ENCODE results near the gene SLC10A6.

- TF ChIP-seq, protein P1, sequence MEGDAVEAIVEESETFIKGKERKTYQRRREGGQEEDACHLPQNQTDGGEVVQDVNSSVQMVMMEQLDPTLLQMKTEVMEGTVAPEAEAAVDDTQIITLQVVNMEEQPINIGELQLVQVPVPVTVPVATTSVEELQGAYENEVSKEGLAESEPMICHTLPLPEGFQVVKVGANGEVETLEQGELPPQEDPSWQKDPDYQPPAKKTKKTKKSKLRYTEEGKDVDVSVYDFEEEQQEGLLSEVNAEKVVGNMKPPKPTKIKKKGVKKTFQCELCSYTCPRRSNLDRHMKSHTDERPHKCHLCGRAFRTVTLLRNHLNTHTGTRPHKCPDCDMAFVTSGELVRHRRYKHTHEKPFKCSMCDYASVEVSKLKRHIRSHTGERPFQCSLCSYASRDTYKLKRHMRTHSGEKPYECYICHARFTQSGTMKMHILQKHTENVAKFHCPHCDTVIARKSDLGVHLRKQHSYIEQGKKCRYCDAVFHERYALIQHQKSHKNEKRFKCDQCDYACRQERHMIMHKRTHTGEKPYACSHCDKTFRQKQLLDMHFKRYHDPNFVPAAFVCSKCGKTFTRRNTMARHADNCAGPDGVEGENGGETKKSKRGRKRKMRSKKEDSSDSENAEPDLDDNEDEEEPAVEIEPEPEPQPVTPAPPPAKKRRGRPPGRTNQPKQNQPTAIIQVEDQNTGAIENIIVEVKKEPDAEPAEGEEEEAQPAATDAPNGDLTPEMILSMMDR (IDR thresholded peaks at IDR 0.05) = no peak
- TF ChIP-seq POLR2A (IDR thresholded peaks at IDR 0.05) (no peak), POLR2AphosphoS5 (IDR thresholded peaks at IDR 0.05) (no peak), EP300 (IDR thresholded peaks at IDR 0.05) (no peak)
These were observed 1.6 kb downstream of the SLC10A6 start for GRCh38 chr4:86847571-86847970.

Measured in stomach (tissue), 4 donors.